GM18951 (cell line): ENCODE measurements around the gene TNFRSF21.
"Not testable (repeated sequence)": the region's sequence is repeated elsewhere in the genome, so short reads cannot be mapped to it uniquely, and the experiment has no call there.

Source experiments
- POLR2A ChIP-seq: IDR thresholded peaks from 4 replicates; pipeline ENCODE4 v1.6.1; 2011; ENCODE audit warnings: mild to moderate bottlenecking; ENCODE audit not compliant: insufficient read length, insufficient read depth; ENCODE audit errors: extremely low read depth
- in situ Hi-C: fragments of 300-500 bp; cut with MboI; formaldehyde crosslinking; loops from one replicate; pipeline ENCODE4 v1.12.0; 2022; ENCODE audit warnings: low sequenced_read_pairs, mixed read lengths, inconsistent platforms; ENCODE audit not compliant: unreplicated experiment

Gene TNFRSF21

GRCh38 chr6:47290124-47290834 is 19.4 kb downstream of the TNFRSF21 start:
- in situ Hi-C loops, result no loop called here
- no peak for TF ChIP-seq POLR2A

- in situ Hi-C loops, result no loop called here
- no peak for TF ChIP-seq POLR2A
Observed at GRCh38 chr6:47288267-47289090, 21.2 kb downstream of the TNFRSF21 start.

GRCh38 chr6:47286301-47286700 is 23.4 kb downstream of the TNFRSF21 start:
- no peak for TF ChIP-seq POLR2A
- in situ Hi-C loops, result no loop called here

GRCh38 chr6:47283993-47284392 is 25.7 kb downstream of the TNFRSF21 start:
- TF ChIP-seq POLR2A, result no peak
- in situ Hi-C loops, result no loop called here

- no peak for TF ChIP-seq POLR2A
- in situ Hi-C loops, result no loop called here
Observed at GRCh38 chr6:47278545-47278944, 31.2 kb downstream of the TNFRSF21 start.

GRCh38 chr6:47277702-47278101 is 32.0 kb downstream of the TNFRSF21 start:
- in situ Hi-C loops, result no loop called here
- TF ChIP-seq POLR2A, result no peak

GRCh38 chr6:47276377-47276776 is 33.3 kb downstream of the TNFRSF21 start:
- TF ChIP-seq POLR2A, result no peak
- in situ Hi-C loops, result no loop called here

- in situ Hi-C loops, result no loop called here
- TF ChIP-seq POLR2A, result no peak
Observed at GRCh38 chr6:47275640-47276039, 34.1 kb downstream of the TNFRSF21 start.

- in situ Hi-C loops, result not testable (repeated sequence)
Observed at GRCh38 chr6:47275132-47275531, 34.6 kb downstream of the TNFRSF21 start.

GRCh38 chr6:47268572-47269187 is 41.0 kb downstream of the TNFRSF21 start:
- TF ChIP-seq POLR2A, result no peak
- in situ Hi-C loops, result no loop called here

- in situ Hi-C loops, result no loop called here
- no peak for TF ChIP-seq POLR2A
Observed at GRCh38 chr6:47267301-47267700, 42.4 kb downstream of the TNFRSF21 start.

GRCh38 chr6:47265971-47266370 is 43.7 kb downstream of the TNFRSF21 start:
- in situ Hi-C loops, result no loop called here
- no peak for TF ChIP-seq POLR2A

- in situ Hi-C loops, result no loop called here
Observed at GRCh38 chr6:47264775-47265184, 44.9 kb downstream of the TNFRSF21 start.

GRCh38 chr6:47263268-47263667 is 46.4 kb downstream of the TNFRSF21 start:
- no peak for TF ChIP-seq POLR2A
- in situ Hi-C loops, result no loop called here

More at GRCh38 chr6:47264775-47265184, 44.9 kb downstream of the TNFRSF21 start:
- no peak for TF ChIP-seq POLR2A
